ENCODE results near the gene SNRPD1.
"Not testable (repeated sequence)": the region's sequence is repeated elsewhere in the genome, so short reads cannot be mapped to it uniquely, and the experiment has no call there.

Gene SNRPD1

GRCh38 chr18:21638822-21639221 is 26.7 kb downstream of the SNRPD1 start:
- no peak for DNase-seq

GRCh38 chr18:21640375-21640774 is 28.3 kb downstream of the SNRPD1 start:
- not testable (repeated sequence) for DNase-seq

DNA sequence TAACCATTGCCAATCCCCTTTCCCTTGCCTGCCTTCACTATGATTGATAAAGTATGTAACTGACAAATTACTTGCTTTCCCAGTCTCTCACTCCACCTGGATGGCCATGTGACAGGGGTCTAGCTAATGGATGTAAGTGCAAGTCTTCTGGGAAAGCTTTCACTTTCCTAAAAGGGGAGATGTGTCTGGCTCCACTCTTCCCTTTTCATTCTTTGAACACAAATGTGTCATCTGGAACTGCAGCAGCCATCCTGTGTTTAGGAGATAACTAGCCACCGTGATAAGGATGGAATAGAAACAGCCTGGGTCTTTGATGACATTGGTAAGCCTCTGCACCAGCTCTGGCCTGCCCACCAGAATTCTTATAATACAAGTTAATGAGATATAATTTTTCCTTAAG is 38.2 kb downstream of the SNRPD1 start:
- no peak for DNase-seq

GRCh38 chr18:21652073-21652472 is 40.0 kb downstream of the SNRPD1 start:
- no peak for DNase-seq

GRCh38 chr18:21653361-21653760 is 41.2 kb downstream of the SNRPD1 start:
- DNase-seq: no peak

GRCh38 chr18:21656402-21656801 is 44.3 kb downstream of the SNRPD1 start:
- no peak for DNase-seq

- no peak for DNase-seq
Observed at GRCh38 chr18:21660078-21660477, 48.0 kb downstream of the SNRPD1 start.

DNA sequence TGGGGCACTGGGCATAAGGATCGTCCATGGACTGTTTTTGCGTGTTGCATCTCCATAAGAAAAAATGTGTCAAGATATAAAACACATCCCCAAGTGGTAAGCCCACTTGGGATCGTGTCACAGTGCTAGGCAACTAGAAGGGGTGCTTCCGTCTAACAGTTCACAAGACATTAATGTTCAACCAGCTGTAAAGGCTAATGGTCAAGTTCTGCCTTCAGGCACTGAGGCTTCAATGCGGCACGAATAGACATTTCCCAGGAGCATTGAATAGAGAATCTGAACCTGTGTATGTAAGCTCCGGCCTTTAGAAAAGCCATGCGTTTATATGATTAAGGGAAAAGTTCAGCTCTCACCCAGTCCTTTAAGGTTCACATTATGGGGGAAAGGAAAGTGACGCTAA is 50.5 kb downstream of the SNRPD1 start:
- no peak for DNase-seq

GRCh38 chr18:21663578-21663977 is 51.5 kb downstream of the SNRPD1 start:
- DNase-seq: no peak

DNA sequence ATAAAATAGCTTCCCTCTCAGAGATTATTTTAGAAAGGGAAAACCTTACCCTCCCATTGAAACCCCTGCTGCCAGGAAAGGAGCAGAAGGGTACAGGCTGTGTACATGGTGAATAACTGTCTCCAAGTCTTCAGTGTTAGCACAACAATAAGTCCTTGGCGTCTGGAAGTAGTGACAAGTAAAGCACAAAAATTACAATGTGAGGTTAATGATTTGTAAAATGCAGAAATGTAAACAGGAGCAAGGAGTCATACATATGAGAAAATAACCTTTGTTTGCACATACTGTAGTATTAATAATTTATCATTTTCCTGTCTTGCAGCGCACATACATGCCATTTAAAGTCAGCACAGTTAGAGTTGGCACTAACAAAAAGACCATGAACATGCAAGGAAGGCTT is 52.0 kb downstream of the SNRPD1 start:
- DNase-seq: no peak

DNA sequence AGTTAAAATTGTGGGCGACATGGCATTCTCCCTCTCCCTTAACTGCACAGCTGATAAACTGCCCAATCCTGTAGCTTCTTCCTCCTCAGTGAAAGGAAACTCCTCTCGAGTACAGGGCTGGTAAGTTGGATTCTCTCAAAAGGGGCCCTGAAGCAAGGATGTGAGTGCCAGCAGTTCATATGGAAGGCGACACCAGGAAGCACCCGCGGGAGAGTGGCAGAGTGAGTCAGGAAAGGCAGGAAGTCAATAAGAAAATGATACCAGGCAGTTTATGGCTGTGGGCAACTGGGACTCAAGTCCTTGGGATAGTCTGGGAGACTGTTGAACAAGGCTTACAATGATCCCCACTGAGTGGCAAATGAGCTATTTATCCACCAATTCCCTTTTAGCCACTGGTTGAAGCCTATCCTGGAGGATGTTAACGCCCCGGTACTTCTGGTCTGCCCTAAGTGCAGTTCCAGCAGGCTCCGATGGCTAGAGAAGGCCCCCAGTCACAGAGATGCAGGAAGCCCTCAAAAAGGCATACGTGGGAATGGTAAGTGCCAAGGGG is 57.7 kb downstream of the SNRPD1 start:
- no peak for DNase-seq

DNA sequence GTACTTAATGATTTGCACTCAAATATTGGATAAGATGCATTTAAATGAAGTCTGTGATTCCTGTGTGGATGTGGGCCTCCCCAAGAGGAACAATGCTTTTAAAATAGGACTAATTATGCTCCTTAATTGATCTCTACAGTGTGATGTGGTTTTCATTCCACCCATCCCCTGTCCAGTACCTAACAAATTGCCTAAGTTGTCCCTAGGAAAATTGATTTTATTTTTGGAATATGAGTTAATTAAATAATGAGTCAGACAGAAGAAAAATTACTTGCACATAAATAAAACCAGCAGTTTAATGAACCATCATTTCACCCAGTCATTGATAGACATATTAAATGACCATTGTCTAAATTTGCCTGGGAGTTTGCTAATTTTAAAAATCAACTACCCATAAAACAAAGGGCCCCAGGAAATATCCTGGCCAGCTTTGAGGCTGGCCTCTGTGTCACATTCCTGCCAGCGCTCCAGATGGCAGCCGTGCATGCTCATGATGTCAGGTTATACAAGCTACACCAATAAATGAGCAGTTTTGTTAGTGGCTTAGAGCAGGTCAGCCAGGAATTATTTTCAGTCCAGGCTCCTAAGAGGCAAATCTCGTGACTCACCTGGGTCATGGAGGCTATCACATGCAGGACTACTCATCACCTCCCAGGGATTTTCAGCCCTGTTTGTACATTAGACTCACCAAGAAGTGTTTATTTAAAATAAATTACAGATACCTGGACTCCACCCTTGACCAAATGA is 60.6 kb downstream of the SNRPD1 start:
- DNase-seq: no peak

DNA sequence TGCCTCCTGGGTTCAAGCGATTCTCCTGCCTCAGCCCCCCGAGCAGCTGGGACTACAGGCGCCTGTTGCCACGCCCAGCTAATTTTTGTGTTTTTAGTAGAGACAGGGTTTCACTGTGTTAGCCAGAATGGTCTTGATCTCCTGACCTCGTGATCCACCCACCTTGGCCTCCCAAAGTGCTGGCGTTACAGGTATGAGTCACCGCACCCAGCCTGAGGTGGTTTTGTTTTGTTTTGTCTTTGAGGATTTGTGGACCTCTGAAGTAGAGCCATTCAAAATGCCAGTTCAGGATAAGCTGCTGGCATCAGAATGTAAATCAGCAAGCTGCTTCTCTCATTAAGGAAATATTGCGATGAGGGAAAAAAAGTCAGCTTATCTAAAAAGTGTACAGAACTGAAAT is 63.2 kb downstream of the SNRPD1 start:
- not testable (repeated sequence) for DNase-seq

DNA sequence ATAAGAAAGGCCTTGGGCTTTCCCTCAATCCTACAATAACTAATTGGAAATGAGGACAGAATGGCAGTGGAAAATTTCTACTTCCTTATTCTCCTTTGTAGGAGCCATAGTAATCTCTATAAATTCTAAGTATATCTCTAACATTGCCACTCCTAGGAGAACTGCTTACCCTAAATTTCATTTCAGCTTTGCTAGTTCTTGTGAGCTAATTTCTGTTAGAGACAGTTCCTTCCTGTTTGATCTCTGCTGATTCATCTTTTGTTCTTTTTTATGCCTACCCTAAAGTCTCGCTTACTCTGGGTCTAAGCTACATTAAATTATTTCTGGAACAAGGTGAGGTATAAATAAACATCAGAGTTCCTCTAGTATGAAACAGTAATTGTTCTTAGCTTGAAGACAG is 66.7 kb downstream of the SNRPD1 start:
- no peak for DNase-seq

GRCh38 chr18:21680161-21680560 is 68.0 kb downstream of the SNRPD1 start:
- no peak for DNase-seq

- no peak for DNase-seq
Observed at GRCh38 chr18:21682371-21683051, 70.4 kb downstream of the SNRPD1 start.

Data from DMS79 treated with DMSO at 0.1 percent for 48 hours (cell line).